ENCODE results near the gene GAD1. TPM values are rescaled to one million over a fixed set of nuclear protein-coding genes. Genes with fewer than 3 reads are reported as not detected.
A peak's percentile ranks its signal among the peaks of the same experiment; 100 is the strongest.

GAD1 gene
- total RNA-seq, 1 experiment from 2014 or later = 6.7 TPM

DNA sequence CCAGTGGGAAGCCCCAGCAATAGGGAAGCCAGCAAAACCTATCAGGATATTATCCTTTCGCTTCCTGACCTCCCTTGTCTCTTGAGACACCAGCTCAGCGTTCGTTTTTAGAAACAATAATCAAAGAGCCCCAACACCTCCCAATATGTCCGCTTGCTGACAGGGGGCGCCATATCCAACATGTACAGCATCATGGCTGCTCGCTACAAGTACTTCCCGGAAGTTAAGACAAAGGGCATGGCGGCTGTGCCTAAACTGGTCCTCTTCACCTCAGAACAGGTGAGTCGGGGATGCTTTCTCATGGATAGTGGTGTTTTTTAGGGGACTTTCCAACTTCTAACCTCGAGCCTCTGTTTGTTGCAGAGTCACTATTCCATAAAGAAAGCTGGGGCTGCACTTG is 28.7 kb downstream of the GAD1 start:
- no peak for DNase-seq (ENCODE audit: low read depth)

DNA sequence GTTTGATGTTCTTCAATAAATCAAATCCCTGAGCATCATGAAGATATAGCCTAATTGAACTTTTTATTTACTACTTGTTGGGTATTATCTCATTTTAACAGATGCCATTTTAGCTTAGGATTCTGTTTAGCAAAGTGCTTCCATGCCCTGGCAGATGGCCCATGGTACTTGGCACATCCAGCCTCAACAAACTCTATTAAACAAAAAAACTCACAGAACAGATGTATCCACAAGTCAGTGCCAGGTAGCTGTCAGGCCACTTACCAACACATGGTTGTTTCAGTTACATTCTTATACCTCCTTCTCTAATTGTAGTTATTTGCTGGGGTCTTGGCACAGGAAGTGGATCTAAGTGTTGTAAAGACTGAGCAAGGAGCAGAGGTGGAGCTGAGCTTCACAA is 29.6 kb downstream of the GAD1 start:
- DNase-seq (ENCODE audit: low read depth) = no peak

- DNase-seq (ENCODE audit: low read depth) = peak; percentile 81
Observed at GRCh38 chr2:170847716-170848115, 31.0 kb downstream of the GAD1 start.

GRCh38 chr2:170848587-170848986 is 31.9 kb downstream of the GAD1 start:
- peak; percentile 70 for DNase-seq (ENCODE audit: low read depth)

DNA sequence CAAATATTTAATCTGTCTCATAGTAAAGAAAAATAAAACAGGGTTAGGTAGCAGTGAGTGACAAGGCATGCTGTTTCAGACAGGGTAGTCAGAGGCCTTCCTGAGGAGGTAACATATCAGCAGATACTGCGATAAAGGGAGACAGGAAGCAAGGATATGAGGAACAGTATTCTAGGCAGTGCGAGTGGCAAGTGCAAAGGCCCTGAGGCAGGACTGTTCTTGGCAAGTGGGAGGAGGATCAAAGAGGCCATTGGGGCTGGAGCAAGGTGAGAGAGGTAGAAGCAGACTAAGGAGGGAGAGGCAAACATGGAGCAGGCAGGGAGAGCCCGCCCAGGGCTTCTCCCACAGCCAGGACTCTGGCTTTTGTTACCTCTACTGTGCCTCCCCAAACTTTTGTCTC is 33.6 kb downstream of the GAD1 start:
- DNase-seq (ENCODE audit: low read depth) = no peak

DNA sequence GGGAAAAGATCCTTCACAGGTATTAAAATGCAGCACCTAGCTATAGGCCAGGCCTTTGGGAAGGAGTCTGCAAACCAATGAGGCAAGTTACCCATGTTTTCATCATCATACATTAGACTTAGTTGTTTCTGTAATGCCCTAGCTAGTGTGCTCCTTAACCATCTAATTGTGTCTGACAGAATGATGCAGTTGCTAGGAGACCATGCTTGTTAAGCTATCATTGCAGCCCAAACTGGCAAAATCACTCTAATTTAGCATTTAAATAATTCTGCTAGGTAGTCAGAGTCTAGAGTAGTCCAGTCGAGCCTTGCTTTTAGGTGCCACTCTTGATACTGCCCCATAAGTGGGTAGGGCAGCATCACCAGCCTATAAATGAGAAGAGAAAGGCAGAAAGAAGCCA is 34.9 kb downstream of the GAD1 start:
- DNase-seq (ENCODE audit: low read depth) = no peak

- DNase-seq (ENCODE audit: low read depth) = no peak
Observed at GRCh38 chr2:170856066-170856465, 39.4 kb downstream of the GAD1 start.

GRCh38 chr2:170862286-170862902 is 45.7 kb downstream of the GAD1 start:
- no peak for DNase-seq (ENCODE audit: low read depth)

DNA sequence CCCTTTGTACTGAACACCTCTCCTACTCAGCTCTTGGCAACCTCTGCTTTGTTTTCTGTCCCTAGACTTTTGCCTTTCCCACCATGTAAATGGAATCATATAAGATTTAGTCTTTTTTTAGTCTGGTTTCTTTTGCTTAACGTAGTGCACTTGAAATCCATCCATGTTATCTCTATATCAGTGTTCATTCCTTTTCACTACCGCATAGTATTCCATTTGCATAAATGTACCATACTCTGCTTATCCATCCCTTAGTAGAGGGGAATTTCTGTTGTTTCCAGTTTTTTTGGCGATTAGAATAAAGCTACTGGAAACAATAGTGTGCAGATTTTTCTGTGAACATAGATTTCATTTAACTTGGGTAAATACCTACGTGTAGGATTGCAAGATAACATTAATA is 46.4 kb downstream of the GAD1 start:
- no peak for DNase-seq (ENCODE audit: low read depth)

DNA sequence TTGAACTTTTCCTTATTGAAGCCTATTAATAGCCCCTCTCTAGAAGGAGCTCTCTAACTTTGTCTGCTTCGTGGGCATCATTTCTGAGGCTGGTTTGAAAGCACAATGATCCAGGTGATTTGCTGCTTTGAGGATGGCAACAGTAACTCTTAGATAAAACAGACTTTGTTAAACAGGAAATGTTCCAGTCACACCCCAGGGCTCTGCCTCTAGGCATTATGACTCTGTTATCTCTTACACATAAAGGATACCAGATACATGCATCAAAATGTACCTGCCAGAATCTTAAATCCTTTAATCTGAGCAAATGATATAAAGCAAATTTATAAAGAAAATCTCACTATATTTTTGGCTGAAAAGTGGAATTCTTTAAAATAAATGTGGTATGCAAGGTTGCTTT is 52.3 kb downstream of the GAD1 start:
- no peak for DNase-seq (ENCODE audit: low read depth)

DNA sequence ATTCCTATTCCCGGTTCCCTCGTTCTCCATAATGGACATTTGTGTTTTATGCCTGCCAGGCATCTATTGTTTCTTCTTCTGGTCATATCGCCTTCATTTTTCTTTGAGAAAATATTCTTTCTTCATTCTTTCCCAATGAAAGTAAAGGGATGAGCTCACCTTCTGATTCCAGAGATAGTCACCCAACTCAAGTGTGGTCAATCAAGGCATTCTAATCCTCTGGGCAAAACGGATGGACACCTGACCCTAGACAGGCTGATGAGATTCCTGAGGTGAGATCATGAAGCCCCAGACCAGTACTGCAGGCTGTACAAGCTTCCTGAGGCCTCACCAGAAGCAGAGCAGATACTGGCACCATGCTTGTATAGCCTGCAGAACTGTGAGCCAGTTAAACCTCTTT is 52.8 kb downstream of the GAD1 start:
- DNase-seq (ENCODE audit: low read depth) = no peak

DNA sequence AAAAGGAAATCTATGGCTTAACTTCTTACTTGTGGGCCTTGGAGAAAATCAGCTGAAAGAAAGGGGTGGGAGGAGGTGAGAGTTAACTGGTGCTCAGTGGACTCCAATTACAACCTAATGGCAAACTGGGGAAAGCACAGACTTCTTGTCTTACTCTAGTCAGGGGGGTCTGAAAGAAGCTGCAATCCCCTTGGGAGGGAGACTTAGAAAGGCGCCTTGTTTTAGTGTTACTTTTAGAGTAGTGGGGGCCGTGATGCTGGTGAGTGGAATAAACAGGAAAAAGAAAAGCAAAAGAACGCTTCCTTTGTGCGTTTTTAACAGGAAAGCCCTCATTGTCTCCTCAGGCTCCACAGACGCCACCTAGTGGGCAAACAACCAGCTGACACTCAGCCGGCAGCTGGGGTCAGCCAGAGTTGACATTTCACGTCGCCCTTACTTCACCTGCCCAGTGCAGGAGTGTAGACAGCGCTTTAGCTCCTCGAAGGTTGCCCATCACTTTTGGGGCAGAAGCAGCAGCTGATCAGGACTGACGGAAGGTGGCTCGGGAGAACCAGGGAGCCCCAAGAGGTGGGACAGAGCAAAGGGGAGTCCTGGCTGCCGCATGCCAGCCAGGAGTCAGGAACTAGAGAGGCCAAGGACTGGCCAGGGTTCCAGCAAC is 56.5 kb downstream of the GAD1 start:
- DNase-seq (ENCODE audit: low read depth) = peak; percentile 69

GRCh38 chr2:170878066-170878465 is 61.4 kb downstream of the GAD1 start:
- no peak for DNase-seq (ENCODE audit: low read depth)

DNA sequence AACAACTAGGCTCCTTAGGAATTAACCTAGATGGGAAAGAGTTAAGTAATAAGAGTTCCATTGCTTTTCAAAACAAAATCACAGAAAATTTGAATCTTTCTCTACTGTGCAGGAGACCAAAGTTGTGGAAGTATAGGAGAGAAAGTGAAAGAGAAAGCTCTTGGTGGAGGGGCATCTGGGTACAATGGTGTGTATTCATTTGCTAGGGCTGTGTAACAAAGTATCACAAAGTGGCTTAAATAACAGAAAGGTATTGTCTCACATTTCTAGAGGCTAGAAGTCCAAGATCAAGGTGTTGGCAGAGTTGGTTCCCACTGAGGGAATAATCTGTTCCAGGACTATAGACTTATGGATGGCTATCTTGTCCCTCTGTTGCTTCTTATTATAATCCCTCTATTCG is 61.8 kb downstream of the GAD1 start:
- peak; percentile 13 for DNase-seq (ENCODE audit: low read depth)

GRCh38 chr2:170881840-170882239 is 65.2 kb downstream of the GAD1 start:
- DNase-seq (ENCODE audit: low read depth) = no peak

DNA sequence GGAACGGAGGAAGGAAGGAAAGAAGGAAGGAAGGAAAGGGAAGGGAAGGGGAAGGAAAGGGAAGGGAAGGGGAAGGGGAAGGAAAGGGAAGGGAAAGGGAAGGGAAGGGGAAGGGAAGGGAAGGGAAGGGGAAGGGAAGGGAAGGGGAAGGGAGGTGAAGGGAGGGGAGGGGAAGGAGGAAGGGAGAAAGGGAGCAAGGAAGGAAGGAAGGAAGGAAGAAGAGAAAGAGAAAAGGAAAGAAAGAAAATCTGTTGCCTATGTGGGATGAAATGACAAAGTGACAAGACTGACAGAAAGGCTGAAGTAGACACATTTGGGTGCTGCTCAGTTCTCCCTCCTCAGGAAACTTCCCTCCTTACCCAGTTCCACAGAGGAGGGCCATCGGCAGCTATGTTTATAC is 66.1 kb downstream of the GAD1 start:
- DNase-seq (ENCODE audit: low read depth) = no peak

DNA sequence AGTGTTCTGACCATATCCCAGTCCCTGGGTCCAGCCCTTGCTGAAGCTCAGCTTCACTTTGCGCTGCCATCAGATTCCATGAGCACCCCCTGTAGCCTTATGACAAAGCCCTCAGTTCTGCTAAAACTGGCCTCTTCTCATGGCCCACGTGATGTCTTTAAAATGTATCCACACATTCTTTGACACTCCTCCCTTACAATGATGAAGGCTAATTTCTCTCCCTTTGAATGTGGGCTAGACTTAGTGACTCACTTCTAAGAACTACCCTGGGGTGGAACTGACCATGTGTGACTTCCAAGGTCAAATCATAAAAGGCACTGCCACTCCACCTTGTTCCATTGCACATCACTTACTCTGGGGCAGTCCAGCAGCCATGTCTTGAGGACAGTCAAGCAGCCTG is 67.0 kb downstream of the GAD1 start:
- peak; percentile 63 for DNase-seq (ENCODE audit: low read depth)

DNA sequence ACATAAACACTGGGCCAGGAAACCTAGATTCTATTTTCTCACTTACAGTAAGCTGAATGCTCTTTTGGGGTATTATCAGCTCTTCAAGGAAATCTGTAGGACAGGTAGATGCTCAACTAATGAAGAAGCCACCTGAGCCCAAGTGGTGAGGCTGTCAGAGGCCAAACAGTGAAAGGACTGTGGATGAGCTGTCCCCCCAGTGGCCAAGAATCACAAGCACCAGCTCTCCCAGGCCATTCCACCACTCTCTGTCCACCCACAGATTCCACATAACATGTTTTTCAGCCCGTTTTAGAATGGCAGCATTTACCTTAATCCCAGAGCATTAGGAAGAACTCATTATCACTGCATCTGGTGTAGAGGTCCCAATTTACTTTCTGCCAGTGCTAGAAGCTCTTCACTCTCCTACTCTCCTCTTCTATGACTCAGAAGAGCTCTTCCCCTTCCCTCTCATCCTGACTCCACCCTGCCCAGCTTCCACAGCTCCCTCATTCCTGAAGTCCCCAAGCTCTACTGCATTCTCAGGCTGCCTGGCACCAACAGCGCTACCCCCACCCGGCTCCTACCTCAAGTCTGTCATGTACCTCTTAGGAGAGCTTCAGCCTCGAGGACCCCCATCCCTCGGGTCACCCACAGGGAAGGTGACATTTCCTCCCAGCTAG is 68.6 kb downstream of the GAD1 start:
- DNase-seq (ENCODE audit: low read depth) = peak; percentile 48

DNA sequence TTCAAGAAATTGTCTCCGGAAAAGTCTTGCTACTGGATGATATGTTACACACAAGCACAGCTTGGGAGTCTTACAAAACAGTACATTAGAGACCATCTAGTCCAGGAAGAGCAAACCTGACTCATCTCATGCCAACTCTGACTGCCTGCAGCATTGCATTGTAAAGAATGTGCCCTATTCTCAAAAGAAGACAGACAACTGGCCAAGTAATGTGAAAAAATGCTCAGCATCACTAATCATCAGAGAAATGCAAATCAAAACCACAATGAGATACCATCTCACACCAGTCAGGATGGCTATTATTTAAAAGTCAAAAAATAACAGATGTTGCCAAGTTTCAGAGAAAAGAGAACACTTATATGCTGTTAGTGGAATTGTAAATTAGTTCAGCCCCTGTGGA is 69.7 kb downstream of the GAD1 start:
- peak; percentile 92 for DNase-seq (ENCODE audit: low read depth)

- peak; percentile 12 for DNase-seq (ENCODE audit: low read depth)
Observed at GRCh38 chr2:170887496-170887895, 70.8 kb downstream of the GAD1 start.

DNA sequence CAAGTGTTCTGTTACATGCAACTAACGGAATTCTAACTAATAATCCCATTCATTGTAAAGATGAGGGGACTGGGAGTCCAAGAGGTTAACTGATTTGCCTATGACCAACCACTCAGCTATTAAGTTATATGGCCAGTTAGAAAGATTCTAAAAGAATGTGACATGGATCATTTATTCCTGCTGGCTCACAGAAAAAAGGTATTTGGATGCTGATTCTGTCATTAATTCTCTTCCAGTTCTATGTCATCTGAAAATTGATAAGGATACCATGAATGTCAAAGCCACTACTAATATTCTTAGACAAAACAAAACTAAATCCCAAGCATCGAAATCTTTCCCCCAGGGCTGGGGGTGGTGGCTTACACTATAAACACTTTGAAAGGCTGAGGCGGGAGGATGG is 71.2 kb downstream of the GAD1 start:
- DNase-seq (ENCODE audit: low read depth) = no peak

- no peak for DNase-seq (ENCODE audit: low read depth)
Observed at GRCh38 chr2:170891893-170892292, 75.2 kb downstream of the GAD1 start.

DNA sequence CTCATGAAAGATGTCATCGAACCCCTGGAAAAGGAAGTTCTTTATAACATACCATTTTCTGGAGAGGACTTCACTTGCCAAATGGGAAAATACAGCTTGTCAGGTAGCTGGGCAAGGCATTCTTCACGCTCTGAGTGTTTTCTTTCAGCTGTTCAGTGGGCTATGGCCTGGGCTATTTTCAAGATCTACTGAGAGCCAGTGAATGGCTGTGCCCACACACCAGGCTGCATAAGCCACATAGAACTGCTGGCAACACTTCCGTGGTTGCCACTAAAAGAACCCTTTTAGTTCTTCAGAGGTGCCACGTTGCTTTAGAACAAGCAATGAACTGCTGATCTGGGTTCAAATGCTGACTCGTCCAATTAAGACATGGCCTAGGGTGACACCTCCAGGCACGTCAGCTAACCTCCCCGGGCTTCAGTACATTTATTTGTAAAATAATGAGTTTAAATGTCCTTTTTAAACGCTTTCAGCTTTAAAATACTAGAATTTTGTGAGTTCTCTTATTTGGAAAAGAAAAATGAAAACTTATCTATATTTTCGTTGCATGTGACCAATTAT is 75.8 kb downstream of the GAD1 start:
- DNase-seq (ENCODE audit: low read depth) = no peak
